Hematopoietic multipotent progenitor cell treated with erythropoietin and hydrocortisone succinate and interleukin-3 and kit ligand, for 4 days (in vitro differentiated cells): ENCODE results near the gene TUBA4B.

Experiments used
- DNase-seq: peaks from one replicate; pipeline ENCODE4 v3.0.0-alpha.2; 2015

Gene TUBA4B

DNA sequence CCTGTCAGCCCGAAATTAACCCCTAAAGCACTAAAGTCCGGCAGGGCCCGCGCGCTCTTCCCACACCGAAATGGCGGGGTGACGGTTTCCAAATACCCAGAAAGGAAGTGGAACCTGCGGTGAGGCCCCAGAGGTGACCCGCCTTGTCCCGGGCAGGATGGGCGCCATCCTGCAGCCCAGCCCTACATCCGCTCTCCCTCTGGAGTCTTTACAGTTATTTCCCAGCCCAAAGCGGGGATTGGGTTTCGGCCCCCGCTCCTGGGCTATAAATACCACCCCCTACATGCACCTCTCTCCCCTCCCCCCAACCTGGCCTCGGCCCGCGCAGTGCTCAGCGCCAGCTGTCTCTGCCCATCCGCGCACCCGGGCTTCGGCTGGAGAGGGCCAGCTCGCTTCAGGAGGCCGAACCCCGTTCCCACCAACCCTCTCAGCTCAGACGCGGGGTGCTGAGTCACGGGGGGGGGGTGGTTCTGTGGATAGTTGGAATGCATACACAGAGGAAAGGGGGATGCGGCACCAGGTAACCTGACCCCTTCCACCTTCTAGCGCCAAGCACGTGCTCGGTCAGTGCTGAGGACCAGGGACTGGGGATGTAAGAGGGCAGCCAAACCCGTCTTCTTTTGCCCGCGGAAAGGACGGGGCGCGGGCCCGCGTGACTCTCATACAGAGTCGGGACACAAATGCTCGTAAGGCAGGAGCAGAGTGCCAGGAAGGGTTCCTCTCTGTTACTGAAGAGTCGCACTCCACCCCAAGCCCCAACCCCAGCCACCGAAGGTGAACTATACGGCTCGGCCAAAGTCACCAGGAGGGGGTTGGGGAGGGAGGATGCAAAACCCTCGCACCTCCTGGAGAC, at the start of gene TUBA4B:
TSS of gene TUBA4B (plus strand) at position 344 of the 853 bp plus-strand sequence. CDS start at position 509, 165 bp downstream.
- peak; percentile 52 for DNase-seq

DNA sequence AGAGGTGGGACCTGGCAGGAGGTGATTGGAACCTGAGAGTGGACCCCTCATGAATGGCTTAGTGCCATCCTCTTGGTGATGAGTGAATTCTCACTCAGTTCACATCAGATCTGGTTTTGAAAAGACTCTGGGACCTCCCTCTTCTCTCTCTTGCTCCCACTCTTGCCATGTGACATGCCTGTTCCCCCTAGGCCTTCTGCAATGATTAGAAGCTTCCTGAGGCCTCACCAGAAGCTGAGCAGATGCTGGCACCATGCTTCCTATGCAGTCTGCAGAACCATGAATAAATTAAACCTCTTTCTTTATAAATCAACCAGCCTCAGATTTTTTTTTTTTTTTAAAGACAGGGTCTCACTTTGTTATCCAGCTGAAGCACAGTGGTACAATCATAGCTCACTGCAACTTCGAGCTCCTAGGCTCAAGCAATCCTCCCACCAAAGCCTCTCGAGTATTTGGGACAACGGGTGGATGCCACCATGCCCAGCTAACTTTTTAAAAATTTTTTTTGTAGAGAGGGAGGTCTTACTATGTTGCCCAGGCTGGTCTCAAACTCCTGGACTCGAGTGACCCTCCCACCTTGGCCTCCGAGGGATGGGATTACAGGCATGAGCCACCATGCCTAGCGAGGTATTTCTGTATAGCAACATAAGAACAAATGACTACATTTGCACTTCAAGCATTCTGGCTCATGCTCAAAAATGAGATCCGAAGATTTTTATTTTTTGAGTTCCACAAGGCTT, 48.4 kb upstream of the TUBA4B start:
- DNase-seq = no peak

DNA sequence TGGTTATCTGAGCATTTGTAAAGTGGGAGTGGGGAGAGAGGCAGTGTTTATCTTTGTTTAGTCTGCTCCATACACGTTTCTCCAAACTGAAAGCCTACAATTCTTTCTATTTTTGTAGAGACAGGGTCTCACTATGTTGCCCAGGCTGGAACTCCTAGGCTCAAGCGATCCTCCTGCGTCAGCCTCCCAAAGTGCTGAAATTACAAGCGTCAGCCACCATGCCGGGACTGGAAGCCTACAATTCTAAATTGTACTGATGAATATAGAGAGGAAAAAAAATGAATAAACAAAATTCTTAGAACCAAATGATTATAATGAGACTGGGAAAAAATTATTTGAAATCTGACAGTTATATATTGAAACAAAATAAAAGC, 47.9 kb upstream of the TUBA4B start:
- no peak for DNase-seq

DNA sequence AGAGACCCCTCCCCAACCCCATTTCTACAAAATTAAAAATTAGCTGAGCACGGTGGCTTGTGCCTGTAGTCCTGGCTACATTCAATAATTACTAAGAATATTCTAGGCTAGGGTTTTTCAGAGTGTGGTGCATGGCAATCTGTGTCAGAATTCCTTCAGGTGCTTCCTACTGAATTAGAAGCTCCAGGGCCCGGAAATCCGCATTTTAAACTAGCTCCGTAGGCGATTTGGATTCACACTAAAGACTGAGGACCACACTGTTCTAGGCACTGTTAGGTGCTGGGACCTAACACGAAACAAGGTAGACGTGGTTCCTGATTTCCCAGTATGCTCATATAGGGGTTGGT, 47.1 kb upstream of the TUBA4B start:
- DNase-seq = no peak

DNA sequence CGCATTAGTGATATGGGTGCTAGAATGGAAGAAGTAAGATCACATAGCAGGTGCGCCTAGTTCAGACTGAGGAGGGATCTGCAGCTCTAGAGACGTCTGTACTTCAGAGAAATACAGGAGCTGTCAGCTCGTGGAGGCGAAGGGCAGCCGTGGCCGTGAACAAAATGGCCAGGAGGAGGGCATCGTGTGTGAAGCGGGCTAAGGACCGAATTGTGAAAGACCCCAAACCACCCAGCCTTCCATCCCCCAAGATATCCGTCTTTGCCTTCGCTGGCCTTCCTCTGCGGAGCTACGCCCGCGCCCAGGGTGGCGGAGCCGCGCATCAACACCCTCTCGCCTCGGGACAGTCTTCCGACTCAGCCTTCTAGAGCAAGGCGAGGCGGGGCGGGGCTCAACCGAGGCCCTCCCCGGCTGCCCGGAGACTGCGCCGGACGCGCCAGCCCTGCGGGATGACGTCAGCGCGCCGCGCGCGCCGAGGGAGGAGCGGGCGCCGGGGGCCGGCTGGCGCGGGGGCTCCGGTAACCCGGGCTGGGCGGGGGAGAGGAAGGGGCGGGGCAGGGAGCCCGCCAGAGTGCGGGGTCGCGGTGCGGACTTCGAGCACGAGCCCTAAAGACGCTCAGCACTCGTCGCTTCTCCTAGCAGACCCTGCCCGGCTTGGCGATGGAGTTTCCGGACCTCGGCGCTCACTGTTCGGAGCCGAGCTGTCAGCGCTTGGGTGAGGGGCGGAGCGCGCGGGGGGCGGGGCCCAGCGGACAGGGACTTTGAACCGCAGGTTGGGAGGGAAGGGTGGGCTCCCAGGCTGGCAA, 46.5 kb upstream of the TUBA4B start, which contains the start of gene ZFAND2B:
TSS of gene ZFAND2B (plus strand) at position 455 of the 806 bp plus-strand sequence. CDS start at position 661, 206 bp downstream.
- DNase-seq = peak; percentile 98

DNA sequence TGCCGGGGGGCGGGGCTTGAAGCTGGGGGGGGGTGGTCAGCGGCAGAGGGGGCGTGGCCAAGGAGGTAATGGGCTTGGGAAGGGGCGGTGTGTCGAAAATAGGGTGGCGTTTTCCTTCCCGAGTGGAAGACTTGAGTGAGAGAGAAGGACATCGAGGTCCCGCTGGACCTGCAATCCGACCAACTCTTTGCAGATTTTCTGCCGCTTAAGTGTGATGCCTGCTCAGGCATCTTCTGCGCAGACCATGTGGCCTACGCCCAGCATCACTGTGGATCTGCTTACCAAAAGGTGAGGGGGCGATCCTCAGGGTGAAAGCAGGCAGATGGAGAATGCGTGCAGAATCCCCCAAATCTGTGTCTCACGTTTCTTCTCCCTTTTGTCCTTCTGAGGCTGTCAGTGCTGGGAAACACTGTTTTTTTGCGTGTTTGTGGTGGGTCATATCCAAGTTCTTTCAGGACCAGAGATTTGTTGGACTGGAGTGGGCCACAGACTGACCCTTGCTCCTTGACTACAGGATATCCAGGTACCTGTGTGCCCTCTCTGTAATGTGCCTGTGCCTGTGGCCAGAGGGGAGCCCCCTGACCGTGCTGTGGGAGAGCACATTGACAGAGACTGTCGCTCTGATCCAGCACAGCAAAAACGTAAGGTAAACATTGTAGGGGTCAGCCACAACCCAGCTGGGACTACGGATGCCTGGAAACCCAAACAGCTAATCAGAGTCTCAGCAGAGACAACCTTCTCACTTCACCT, 45.7 kb upstream of the TUBA4B start:
- no peak for DNase-seq

DNA sequence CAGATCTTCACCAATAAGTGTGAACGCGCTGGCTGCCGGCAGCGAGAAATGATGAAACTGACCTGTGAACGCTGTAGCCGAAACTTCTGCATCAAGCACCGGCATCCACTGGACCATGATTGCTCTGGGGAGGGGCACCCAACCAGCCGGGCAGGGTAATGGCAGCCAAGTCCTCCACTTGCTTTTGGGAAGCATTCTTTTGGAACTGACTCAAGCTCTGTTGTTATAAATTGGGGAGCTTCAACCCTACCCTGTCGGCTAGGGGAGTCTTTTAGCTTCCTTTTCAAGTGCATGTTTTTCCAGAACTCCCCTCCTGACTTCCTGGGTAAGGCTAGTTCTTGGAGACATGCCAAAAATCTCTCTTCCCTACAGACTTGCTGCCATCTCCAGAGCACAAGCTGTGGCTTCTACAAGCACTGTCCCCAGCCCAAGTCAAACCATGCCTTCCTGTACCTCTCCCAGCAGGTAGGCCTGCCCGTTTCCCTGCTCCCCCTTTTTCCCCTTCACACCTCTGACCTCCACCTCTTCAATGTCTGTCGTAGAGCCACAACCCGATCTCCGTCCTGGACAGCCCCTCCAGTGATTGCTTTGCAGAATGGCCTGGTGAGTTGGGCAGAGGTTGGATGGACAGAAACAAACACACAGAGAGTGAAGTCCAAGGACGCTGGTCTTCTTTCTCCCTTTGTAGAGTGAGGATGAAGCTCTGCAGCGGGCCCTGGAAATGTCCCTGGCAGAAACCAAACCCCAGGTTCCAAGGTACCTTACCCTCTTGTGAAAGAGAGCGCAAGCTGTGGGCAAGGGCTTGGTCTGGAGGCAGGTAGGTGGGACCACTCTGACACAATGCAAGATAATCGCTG, 44.9 kb upstream of the TUBA4B start:
- DNase-seq = peak; percentile 26

DNA sequence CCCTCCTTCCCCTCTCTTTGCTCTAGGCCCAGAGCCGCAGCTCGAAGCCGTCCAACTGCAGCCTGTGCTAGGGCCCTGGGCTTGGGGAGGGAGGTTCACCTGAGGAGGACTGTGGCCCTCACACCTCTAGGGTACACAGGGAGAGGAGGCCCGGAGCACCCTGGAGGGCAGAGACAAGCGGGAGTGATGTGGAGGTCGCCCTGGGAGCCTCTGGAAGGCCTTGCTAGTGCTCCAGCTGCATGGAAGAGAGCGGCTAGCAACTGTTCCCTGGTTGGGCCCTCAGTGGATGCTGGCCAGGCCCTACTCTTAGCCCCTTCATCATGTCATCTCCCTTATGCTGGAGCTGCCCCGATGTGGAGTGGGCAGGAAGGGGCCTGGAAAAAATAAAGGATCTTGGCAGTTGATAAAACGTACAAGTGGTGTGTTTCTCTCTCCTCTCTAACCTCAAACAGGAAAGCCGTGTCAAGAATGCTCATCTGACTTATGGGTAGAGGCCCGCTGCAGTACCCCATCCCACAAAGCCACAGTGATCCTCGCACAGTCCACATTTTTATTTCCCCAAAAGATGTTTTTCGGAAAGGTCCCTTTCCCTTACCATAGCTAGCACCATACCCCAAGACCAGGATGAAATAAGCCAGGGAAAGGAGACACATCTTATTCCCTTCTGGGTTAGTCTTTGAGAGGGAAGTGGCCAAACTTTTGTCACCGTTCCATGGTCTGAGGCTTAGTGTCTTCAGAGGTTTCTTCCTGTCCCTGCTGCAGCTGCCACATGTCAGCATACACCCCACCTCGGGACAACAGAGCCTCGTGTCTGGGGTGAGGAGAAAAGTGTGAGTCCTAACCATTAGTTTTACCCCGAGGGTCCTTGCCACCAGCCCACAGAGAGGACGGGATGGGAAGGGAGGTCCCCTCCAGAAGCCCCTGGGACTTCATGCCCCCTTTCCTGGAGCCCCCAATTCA, 43.5 kb upstream of the TUBA4B start:
- DNase-seq = peak; percentile 73

DNA sequence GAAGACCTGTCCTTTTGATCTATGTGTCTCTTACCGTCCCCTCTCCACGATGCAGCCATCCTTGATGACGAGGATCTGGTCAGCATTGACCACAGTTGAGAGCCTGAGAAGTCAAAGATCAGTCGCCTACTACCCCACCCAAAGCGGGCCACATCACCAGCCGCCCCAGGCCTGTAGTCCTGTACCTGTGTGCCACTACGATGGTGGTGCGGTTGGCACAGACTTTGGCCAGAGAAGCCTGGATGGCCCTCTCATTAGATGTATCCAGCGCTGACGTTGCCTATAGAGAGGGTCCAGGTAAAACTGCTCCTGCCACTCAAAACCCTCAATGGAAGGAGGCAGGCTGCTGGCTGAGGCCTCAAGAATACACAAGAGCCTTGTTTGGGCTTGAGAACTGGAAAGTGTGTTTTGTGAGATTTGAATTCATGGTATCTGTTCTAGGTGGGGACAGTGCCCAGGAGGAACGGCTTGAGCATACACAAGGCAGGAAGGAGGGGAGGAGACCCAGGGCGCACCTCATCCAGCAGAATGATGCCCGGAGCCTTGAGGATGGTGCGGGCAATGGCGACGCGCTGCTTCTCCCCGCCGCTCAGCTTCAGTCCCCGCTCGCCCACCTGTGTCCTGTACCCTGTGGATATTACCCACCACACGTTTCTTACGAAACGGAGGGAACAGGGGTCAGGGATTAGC, 42.7 kb upstream of the TUBA4B start:
- DNase-seq = no peak

DNA sequence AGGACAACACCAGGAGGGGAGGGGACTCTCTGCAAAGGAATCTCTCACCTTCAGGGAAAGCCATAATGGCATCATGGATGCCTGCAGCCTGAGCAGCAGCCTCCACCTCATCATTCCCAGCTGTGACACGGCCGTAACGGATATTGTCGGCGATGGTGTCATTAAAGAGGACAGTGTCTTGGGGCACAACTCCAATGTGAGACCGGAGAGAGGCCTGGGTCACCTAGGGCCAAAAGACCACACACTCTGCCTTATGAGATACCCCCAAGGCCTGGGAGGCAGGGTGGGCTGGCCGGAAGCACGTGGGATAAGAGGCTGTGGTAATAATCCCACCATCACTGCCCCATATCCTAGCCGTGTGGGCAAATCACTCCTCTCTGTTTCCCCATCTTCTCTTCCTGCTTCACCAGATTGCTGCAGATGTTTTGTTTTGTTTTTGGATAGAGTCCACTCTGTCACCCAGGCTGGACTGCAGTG, 42.1 kb upstream of the TUBA4B start:
- no peak for DNase-seq

DNA sequence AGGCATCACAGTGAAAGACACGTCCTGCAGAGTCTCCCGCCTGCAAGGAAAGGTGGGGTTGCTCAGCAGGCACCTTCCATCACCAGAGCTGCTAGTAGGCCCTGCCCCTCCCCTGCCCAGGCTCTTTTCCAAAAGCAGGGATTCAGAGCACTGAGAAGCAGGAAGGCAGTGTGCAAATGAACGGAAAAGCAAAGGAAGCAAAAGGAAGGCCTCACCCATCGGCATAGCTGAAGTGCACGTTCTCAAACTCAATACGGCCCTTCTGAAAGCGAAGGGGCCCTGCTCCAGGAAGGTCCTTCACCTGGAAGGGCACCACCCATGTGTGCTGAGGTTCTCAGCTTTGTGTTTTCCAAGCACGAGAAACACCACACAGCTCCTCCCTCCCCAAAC, 40.0 kb upstream of the TUBA4B start:
- no peak for DNase-seq

DNA sequence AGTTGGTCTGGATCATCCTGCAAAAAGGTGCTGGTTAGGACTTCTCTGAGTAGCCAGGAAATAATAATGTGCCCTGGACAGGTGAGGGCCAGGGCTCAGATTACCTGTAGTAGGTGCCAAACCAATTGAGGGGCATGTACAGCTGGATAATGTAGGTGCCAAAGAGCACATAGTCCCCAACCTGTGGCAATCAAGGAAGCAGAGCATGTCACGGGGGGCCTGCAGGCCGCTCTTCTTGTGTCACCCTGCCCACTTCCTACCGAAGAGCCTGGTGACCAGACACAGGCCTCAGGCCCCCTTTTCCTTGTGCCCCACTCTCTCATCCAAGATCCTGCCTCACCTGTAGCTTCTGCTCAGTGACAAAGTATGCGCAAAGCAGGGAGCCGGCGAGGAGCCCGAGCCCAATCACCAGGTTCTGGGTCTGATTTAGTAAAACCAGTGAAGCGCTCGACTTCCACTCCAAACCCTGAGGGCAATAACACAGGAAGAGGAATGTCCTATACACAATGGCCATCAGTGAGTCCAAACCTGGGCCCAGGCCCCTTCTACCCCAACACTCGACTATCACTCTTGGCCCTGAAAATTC, 39.5 kb upstream of the TUBA4B start:
- no peak for DNase-seq

DNA sequence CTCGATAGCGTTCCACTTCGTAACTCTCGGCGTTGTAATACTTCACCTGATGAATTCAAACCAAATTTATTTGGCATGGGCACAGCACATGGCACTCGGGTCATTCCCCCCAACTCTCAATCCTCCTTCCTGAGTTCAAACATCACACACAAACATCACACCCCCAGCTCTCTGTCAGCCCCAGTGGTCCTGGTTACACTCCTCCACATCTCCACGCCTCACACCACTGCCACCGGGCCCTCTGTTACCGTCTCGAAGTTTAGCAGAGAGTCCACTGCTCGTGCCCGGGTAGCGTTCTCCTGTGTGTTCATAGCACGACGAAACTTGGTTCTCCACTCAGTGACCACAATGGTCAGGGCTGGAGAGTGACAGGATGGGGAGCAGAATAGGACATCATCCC, 38.9 kb upstream of the TUBA4B start:
- no peak for DNase-seq

DNA sequence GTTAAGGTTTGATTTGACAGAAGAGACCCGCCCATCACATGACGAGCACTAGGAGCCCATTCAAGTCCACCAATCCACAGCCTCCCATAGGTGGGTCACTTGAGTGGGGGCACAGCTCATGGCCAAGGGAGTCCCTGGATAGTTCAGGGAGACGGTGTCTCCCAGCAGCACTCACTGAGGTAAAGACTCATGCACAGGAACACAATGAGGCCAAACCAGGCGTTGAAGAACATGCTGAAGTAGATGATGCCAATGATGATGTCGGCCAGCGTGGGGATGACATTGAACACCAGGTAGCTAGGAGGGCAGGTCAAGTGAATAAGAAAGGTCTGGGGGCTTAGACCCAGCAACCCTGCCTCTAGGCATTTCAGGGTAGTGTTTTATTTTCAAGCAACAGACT, 38.3 kb upstream of the TUBA4B start:
- no peak for DNase-seq

DNA sequence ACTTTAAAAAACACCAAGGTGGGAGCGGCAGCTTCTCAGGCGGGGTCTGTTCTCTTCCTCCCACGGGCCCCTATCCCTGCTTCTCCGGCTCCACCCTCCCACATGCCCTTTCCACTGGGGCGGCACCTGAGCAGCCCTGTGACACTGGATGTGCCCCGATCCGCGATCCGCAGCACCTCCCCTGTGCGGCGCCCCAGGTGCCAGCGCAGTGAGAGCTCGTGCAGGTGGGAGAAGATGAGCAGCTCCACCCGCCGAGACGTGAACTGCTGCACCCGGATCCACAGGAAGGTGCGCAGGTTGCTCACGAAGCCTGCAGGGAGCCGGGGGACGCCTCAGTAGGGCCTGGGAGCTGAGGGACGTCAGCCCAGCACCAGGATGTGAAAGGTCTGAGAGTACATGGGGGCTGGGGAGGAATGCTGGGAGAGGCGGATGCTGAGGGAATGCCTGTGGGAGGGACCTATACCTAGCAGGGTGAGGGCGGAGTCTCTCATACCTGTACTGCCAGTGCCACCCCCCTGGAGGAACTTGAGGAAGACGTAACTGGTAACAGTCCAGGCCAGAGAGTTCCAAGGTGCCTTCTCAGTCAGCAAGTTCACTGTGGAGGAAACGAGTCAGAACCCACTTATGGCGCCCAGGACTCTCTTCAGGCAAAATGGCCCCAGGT, 37.0 kb upstream of the TUBA4B start:
- DNase-seq = no peak

DNA sequence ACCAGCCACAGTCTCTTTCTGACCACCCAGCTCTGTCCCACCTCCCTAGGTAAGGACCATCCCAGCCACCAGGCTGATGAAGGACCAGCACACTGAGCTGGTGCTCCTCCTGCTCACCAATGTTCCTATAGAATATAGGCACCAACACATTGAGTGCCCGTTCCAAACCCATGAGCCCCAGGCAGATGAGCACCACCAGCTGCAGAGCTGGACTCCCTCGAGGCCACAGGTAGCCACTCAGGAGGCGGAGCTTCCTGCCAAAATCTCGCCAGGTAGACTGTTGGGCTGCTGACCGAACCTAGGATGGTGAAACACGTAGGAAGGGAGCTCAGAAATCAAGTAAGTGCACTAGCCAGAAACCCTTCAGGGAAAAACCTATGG, 36.5 kb upstream of the TUBA4B start:
- no peak for DNase-seq

DNA sequence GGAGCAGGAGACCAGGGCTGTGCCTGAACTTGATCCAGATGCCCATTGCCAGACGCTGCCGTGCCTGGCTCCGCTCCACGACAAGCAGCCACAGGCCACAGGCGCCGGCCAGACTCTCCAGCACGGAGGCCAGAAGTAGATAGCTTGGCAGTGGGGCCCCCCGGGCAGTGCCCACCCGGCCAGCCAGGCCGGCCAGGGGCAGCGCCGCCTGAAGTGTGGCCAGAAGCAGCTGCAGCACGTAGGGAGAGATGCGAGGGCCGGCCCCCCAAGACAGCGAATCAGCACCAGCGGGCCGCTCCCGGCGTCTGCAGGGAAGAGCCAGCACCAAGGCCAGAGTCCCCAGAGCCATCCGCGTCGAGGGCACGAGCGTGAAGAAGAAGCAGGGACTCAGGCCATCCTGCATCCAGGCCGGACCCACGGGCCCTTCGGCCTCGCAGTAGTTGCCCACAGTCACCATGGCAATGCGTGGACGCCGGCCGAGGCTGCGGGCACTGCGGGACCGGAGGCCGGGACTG, 34.8 kb upstream of the TUBA4B start:
- DNase-seq = peak; percentile 78
